ENCODE data around the gene TREML4. TPM values are rescaled to one million over a fixed set of nuclear protein-coding genes. Genes with fewer than 3 reads are reported as not detected.

TREML4 gene, protein sequence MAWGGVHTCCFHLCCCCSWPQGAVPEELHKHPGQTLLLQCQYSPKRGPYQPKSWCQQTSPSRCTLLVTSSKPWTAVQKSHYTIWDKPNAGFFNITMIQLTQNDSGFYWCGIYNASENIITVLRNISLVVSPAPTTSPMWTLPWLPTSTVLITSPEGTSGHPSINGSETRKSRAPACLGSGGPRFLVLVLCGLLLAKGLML
- total RNA-seq (2012; rRNA removed) = not detected in 2 replicates
- not detected in 2 replicates for polyA plus RNA-seq (2012; rRNA removed)
- not detected in 2 replicates for polyA plus RNA-seq (2012; cell fraction: cytosol; rRNA removed)
- not detected in 2 replicates for polyA plus RNA-seq (2012; cell fraction: nucleus; rRNA removed; ENCODE audit: low replicate concordance)
- Bru-seq, nascent RNA = not detected
- not detected for BruChase-seq, experiment 1, labeled RNA remaining after a 6-hour chase
- not detected for BruChase-seq, experiment 2, labeled RNA remaining after a 2-hour chase
- long read RNA-seq = 0 reads

DNA sequence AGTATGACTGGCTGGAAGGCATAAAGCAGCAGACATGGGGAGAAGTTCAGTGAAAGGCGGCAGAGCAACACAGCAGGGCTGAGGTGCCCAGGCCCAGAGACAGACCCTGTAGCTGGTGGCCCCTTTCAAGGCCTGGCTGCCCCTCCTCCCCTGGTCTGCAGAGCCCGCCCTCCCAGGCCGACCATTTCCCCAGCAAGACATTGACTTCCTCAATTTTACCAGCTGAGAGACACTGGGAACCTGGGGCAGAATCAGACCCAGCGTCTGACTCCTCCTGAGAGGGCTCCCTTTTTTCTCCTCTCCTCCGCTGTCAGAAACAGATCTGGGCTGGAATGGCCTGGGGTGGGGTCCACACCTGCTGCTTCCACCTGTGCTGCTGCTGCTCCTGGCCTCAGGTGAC lies at the start of gene TREML4:
Gene TREML4, plus strand, starts transcription at position 254 of the 400 bp plus-strand sequence. Its CDS starts 79 bp downstream, at position 333.
- in situ Hi-C loops (cut with MboI; ENCODE audit: low sequenced_read_pairs) = no loop called here

More for the DNA sequence above, at the start of gene TREML4:
- Histone ChIP-seq H2AK9ac (replicated peaks; ENCODE audit: low read depth, low read length, poor library complexity) (no peak within 1 kb of the TSS), H2BK5ac (ENCODE audit: low read depth, low read length, poor library complexity, severe bottlenecking) (no peak within 1 kb of the TSS), H3K18ac (ENCODE audit: low read depth, low read length) (no peak within 1 kb of the TSS), H3K4ac (ENCODE audit: low read depth, low read length) (no peak within 1 kb of the TSS), H2AFZ (replicated peaks; ENCODE audit: low read length, poor library complexity) (no peak within 1 kb of the TSS), H3K9me3 (ENCODE audit: control insufficient read depth, insufficient read depth, low read length) (no peaks in the 10 kb centered on the region), H3K36me3 (ENCODE audit: control insufficient read depth, insufficient read depth, low read length) (no peaks in the 10 kb centered on the region), H3K9me1 (ENCODE audit: insufficient read depth, low read length) (no peaks in the 10 kb centered on the region), H2BK20ac (ENCODE audit: low read depth, low read length) (no peak within 1 kb of the TSS), H3K14ac (replicated peaks; ENCODE audit: low read depth, low read length) (no peak within 1 kb of the TSS), H3K56ac (ENCODE audit: extremely low read depth, insufficient read depth, low read length) (no peak within 1 kb of the TSS), H3K4me2 (ENCODE audit: low read depth, low read length) (no peak within 1 kb of the TSS), H2BK15ac (ENCODE audit: low read depth, low read length) (no peak within 1 kb of the TSS), H3K9ac (ENCODE audit: low read depth, low read length) (no peak within 1 kb of the TSS), H3K4me3 (ENCODE audit: insufficient read depth, low read depth, low read length) (no peak within 1 kb of the TSS), H3K23ac (ENCODE audit: low read depth, low read length) (no peak within 1 kb of the TSS), H4K20me1 (ENCODE audit: insufficient read depth, low read length) (no peaks in the 10 kb centered on the region), H4K5ac (ENCODE audit: low read depth, low read length) (no peak within 1 kb of the TSS), H4K91ac (ENCODE audit: insufficient read depth, low read depth, low read length) (no peak within 1 kb of the TSS), H3K27ac (ENCODE audit: insufficient read depth, low read length) (no peak within 1 kb of the TSS), H2BK120ac (ENCODE audit: low read depth, low read length) (no peak within 1 kb of the TSS), H3K79me1 (ENCODE audit: low read depth in 1 of 2, low read length in 2 of 2) (no peaks in the 10 kb centered on the region), H3K27me3 (ENCODE audit: control insufficient read depth, insufficient read depth, low read length) (peaks cover 2% of the 10 kb centered on the region; the same call in 1 of the 2 replicates), H4K8ac (ENCODE audit: low read depth in 2 of 2, low read length in 2 of 2) (no peak within 1 kb of the TSS), H3K4me1 (ENCODE audit: control insufficient read depth, insufficient read depth, low read length) (no peaks in the 10 kb centered on the region), H2AK5ac (ENCODE audit: low read depth, low read length) (no peak within 1 kb of the TSS)
- dilution Hi-C loops (cut with HindIII; ENCODE audit: low sequenced_read_pairs, unreplicated experiment) (no loop called here), intact Hi-C loops (cut with micrococcal nuclease) (no loop called here)
- WGBS, 2 experiments (ENCODE audit: extremely low coverage in 2 of 2, insufficient read length in 1 of 2) = 50% methylated on average over 1 of the region's 5 CpGs; no CpG with 5 or more reads in 1 of the 2 experiments
- ATAC-seq (ENCODE audit: low read depth) (no peak), DNase-seq (no peak)
- TF ChIP-seq MAZ (IDR thresholded peaks at IDR 0.05; ENCODE audit: borderline replicate concordance, low read depth, low read length) = no peak
- no peak for TF ChIP-seq MAFK (IDR thresholded peaks at IDR 0.05; ENCODE audit: low read depth, low read length)
- TF ChIP-seq RAD21 (IDR thresholded peaks at IDR 0.05; ENCODE audit: low read length) = no peak
- no peak for TF ChIP-seq RCOR1 (IDR thresholded peaks at IDR 0.05; ENCODE audit: insufficient replicate concordance, low read length)
- TF ChIP-seq, protein P1, sequence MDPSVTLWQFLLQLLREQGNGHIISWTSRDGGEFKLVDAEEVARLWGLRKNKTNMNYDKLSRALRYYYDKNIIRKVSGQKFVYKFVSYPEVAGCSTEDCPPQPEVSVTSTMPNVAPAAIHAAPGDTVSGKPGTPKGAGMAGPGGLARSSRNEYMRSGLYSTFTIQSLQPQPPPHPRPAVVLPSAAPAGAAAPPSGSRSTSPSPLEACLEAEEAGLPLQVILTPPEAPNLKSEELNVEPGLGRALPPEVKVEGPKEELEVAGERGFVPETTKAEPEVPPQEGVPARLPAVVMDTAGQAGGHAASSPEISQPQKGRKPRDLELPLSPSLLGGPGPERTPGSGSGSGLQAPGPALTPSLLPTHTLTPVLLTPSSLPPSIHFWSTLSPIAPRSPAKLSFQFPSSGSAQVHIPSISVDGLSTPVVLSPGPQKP (IDR thresholded peaks at IDR 0.05; ENCODE audit: borderline replicate concordance, low read depth, low read length) = no peak
- no peak for TF ChIP-seq BHLHE40 (IDR thresholded peaks at IDR 0.05; ENCODE audit: low read depth, low read length)
- no peak for TF ChIP-seq CTCF (conservative IDR thresholded peaks at IDR 0.05; ENCODE audit: low read depth, low read length)
- TF ChIP-seq NFE2L2 (IDR thresholded peaks at IDR 0.05; ENCODE audit: low read depth, low read length) = no peak
- no peak for TF ChIP-seq MXI1 (IDR thresholded peaks at IDR 0.05; ENCODE audit: borderline replicate concordance, low read depth, low read length)
- TF ChIP-seq USF2 (IDR thresholded peaks at IDR 0.05; ENCODE audit: low read depth, low read length) = no peak
- no peak for TF ChIP-seq POLR2A (IDR thresholded peaks at IDR 0.05; ENCODE audit: low read depth, low read length)
- TF ChIP-seq RFX5 (IDR thresholded peaks at IDR 0.05; ENCODE audit: low read depth, low read length) = no peak
- no TSS peak for BruUV-seq (replicated peaks)
- ChIA-PET CTCF (no interaction called here), POLR2A (ENCODE audit: unreplicated experiment) (no interaction called here)
